Stimulated activated CD4-positive, alpha-beta T cell treated with anti-CD3 and anti-CD28 coated beads, TNF-alpha, amount 100 ng/mL, for 4 hours (primary cell): ENCODE data around the gene LINC00305.

Source experiments
- DNase-seq, 3 experiments: peaks; one replicate each; pipeline ENCODE4 v3.0.0-alpha.2; 2020; ENCODE audit warnings: low read depth in 3 of 3

Gene LINC00305

DNA sequence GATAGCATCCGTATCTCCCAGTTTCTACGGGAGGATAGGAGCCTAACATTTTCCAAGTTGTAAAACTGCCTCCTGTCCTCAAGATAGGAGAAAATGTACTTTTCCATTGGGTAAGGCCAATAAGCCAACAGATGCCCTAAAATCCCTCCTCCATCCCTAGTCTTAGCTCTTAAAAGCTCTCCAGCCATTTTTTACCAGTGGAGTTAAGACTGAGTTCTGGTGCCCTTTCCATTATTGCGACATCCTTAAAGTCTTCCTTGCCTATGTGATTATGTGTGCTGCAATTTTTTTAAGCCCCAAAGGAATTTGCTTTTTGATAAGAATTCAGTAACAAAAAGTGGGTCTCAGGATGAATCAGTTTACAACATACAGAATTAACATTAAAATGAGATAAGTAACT, 33.0 kb downstream of the LINC00305 start:
- no peak for DNase-seq

DNA sequence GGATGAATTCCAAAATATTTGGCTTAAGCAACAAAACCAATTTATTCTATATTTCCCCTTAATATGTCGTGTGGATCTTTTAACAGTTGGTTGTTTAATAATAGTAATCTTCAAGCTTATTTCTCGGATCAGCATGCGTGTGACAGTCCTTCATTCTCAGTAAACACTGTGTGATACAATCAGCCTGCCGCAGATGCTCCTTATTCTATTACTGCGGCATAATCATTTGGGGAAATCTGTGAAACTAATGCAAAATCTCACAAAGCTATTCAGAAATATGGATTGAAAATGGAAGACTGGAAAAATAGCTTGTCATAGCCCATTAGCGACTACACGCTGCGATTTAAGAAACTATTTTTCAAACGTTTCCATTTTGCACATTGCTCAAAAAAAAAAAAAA, 36.9 kb downstream of the LINC00305 start:
- no peak for DNase-seq

DNA sequence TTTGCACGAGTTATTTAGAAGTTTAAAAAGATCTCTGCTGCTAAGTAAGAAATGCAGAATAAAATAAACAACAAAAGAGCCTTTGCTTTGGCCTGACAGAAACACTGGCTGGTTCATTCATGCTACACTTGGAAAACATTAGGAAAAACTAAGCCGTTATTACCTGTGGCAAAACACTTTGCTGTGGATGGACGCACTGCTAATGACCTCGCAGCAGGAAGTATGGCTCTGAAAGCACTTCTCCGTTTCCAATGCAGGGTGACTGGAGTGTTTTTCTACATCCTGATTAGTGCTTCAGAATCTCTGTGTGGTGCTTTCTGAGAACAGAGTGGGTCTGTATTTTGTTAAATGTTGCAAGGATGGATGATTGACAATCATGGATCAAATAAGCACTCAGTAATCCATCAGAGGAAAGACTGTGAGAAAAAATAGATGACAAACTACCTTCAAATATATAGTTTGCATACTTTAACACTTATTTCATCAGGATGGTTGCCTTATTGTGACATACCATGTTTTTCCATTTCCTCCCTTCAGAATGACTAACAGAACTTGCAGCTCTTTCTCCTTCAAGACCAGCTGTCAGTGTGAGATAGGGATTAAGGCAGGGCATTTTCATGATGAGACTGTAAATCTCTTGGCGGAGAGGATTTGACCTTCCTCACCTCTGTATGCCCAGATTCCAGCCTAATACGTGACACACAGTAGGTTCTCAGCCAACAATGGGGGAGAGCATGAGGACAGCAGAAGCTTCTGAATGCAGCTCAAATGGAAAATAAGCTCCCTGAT, 38.0 kb downstream of the LINC00305 start:
- no peak for DNase-seq

DNA sequence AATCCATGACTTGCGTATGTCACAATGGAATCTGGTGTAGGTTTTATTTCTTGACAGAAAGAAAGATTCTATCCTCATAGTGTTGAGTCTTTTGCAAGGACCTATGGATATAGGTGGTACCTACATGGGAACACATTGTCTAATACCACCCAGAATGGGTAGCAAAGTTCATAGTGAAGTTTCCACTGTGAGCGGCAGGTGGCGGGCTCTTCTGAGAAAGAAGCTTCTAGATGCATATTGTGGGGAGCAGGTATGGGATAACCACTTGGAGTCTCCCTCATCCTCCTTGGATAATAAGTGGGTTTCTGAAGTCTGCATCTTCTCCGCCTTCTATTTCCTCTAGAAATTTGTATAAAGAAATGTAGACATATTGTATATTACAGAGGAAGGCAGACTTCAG, 44.9 kb downstream of the LINC00305 start:
- DNase-seq, result no peak

DNA sequence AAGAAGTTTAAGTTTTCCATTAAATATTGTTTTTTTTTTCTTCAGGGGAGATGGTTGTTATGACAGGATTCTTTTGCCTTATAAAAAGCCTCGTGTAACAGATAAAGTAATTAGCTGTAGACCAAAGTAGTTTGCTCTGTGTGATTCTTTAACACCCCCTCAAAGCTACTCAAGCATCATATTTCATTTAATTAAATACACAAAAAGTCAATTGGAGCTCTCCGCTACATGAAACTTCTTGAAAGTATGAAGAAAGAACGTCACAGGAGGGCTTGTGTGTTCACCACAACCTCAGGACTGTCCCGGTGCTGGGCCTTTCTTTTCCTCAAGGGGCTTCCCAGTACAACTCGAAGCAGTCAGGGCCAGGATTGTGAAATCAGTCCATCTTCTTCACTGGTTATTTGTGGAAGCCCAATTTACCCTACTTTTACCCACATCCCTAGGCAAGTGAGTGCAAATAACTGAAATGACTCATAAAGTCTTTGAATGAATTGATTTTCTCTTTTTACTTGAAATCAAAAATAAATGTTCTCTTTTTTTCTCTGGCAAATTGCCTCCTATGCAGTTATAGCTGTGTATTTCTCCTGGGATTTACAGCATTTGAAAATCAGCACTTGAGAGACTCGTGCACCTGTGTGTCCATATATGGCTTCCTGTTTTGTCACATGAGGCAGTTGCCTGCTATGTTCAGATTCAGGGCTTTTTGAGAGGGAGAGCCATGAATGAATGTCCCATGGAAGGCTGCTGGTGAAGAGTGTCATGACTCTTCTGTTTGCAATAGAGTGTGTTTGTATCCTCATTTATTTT, 48.6 kb downstream of the LINC00305 start:
- no peak for DNase-seq

DNA sequence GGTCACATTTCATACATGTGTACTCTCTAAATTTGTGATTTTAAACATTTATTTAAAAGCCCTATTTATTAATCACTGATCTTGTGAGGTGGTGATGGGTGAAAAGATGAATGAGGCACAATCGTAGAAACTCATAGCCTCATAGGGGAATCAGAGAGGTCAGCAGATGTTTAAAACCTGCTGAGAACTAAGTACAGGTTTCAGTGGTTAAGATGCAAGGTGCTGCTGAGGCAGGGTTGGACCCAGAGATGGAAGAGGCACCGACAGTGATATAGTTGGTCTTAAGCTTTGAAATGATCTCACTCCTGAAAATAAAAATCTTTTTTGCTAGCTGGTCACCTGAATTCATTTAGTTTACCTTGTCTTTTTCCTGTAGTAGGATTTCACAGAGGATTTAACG, 49.6 kb downstream of the LINC00305 start:
- DNase-seq, result no peak

DNA sequence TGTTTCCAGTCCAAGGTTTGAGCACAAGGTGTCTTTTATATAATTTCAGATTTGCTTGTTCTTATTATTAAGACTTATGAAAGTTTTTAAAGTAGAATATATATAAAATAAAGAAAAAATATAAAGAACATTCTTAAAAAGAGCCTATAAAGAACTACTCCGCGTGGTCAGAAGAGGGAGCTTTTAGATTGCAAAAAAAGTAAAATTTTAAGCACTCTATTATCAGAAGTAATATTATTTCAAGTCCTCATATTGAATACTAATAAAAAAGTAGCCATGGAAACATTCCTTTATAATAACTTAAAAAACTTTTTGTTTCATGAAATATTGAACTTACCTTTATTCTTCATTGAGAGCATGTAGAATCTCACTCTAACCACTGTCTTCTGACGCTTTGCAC, 51.4 kb downstream of the LINC00305 start:
- DNase-seq, result no peak

DNA sequence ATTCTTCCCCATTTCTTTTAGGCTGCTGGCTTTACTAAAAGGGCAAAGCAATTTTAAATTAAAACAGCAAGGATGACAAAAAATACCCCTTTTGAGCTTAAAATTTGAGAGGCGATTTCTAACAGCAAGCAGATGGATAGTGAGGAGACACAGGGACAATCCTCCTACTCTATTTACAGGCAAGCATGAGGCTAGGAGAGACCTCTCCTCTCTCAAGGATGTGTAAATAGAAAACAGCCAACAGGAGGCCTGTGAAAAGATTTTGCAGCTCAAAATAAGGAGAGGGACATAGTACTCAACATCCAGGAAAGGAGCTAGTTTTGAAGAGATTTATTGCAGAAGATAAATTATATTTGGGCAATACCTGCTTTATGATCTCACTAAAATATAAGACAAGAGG, 53.8 kb downstream of the LINC00305 start:
- no peak for DNase-seq

DNA sequence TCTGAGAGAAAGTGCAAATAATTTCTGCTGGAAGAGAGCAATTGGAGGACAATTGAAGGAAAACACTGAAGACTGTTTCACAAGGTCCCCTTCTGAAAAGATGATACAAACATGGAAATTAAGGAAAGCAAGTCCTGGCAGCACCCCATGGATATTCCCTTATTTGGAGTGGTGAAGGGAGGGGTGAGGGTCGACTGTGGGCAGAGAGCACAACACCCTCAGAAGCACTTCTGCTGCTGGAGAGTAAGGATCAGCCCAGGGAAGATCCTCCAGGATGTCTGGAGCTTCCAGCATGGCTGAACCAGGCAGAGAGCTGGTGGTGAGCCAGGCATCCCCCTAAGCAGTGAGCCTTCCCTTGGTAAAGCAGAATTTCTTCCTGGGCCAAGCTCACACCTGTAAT, 54.7 kb downstream of the LINC00305 start:
- no peak for DNase-seq

DNA sequence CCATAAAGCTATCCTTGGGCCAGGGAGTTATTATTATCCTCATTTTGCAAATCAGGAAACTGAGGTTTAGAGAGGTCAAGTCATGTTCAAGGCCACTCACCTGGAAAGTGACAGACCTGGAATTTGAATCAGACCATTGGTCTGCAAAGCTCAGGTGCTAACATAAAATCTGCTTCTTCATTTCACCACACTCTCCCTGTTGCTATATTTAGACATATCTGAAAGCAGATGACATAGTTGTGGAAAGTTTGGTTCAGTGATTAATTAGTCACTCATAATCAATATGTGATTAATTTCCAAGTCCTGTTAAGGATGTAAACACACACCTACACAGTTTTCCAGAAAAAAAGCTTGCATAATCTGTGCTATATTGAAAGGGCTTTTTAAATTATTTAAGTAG, 57.4 kb downstream of the LINC00305 start:
- no peak for DNase-seq

DNA sequence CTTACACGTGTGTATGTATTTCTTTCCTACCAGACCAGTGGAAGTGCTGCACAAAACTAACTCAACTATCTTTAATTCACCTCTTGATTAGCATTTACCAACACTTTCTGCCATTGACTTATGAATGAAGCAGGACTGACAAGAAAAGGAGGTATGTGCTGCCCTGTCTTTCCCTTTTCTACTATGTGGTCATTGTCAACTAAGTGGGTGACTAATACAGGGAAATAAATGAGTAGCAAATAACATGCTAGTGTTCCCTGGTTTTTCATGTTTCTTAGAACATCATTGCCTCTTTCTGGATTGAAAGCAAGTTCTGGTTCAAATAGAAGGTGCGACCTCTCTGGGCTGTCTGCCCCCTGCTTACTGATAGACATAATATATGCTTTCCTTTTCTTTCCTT, 58.0 kb downstream of the LINC00305 start:
- no peak for DNase-seq

DNA sequence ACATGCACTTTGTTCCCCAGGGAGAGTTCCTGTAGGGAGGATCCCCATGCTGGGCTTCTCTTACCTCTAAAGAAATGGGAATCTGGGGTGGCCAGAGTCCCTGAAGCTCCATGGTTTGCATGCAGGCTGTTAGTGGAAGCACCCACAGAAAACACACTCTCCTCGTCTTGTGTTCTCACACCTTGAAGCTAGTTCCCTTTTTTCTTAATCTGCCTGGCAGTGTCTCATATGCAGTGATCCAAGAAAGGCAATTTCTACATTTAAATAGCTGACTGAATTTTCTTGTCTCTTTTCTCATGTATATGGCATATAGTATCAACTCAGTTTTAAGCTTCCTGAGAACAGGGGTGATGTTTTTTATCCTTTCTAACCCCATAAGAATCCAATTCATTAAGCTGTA, 65.0 kb downstream of the LINC00305 start:
- DNase-seq, result no peak

DNA sequence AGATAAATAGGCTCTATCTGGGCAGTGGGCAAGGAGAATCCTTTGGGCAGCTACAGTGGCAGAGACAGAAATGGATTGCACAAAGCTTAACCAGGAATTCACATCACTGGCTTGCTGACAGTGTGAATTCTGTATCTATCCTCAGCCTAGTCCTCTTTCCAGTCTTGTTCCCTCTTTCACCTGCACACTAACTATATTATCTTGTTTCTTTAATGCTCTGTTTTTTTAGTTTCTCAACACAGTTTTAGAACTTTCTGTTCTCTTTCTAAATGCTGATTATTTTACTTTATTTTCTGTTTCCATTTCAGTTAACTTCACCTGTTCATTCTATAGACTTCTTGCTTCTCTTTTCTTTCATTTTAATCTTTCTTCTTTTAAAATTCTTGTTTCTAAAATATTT, 66.4 kb downstream of the LINC00305 start:
- no peak for DNase-seq

DNA sequence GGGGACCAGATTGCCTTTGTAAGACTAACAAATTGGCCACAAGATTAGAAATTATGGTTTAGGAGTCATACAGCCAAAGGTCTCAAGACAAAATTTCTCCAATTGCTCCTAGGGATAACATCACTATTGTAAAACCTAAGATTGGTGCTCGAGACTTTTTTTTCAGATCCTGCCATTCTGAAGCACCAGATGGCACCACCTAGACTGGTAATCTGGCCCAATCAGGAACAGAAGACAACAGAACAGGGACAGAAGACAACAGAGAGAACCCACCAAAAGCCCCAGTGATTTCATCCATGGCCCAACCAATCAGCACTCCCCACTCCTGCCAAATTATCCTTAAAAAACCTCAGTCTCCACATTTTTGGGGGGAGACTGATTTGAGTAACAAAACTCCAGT, 66.8 kb downstream of the LINC00305 start:
- DNase-seq, result no peak

DNA sequence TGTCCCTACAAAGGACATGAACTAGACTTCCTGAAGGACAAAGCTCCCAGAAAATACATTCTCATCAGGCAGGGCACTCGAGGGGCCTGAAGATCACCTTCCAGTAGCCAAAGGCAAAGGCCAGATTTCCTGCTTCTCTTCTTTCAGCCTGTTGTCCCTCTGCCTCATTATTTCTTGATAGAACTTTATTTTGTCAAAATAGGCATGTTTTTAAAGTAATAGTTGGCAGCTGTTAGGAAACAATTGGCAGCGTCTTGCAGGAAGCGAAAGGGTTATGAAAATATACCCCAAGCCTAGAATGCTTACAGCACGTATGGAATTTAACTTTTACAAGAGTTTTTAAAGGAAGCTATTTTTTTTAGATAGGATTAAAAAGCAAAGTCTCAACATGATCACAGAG, 74.9 kb downstream of the LINC00305 start:
- DNase-seq, result no peak

DNA sequence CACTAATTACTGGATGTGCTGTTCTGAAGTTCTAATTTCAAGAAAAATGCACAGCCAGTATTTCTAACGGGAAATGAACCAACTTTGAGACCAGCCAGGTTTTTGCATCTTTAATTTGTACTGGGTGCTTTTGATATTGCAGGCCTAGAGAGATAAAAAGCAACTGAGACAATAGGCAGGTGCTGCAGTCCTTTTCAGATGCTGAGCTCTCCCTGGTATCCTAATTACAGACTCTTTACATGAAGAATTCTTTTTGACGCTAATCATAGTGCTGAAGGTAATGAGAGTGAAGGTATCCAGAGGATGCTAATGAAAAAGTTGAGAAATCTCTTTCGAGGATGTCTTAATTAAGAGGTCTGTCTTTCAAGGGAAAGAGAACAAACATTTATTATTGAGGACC, 93.9 kb downstream of the LINC00305 start:
- DNase-seq, result no peak

DNA sequence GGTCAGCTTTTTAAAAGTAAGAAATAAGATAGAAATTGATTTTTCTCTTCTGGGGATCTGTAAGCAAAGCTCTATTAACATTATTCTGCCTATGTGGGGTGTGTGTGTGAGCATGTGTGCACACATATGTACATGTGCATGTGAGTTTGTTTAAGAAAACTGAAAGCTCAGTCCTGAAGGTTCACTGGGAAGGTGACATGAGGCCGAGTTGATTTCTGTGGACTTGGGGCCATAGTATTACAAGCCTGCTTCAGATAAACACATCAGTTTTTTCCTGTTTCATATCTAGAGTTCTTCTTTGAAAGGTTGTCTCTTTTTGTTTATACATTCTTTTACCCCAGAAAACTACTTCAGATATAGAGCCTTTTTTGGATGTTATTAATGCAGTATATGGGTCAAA, 95.6 kb downstream of the LINC00305 start:
- DNase-seq, result no peak

DNA sequence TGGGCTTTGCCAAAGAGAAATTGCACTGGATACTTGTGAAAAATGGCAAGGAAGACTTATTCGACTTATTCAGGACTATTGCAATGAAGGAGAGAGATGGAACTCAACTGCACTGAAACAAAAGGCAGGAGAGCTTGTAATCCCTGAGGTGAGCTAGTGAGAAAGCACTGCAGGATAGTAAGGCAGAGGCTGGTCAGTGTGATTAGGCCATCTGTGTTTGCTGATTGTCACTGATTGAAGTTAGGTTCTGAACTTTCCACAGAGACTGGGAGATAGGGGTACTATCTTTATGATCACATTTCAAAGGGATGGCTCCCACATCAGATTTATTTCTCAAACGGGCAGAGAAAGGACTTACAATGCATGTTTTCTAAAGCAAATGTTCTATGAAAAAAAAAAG, 96.1 kb downstream of the LINC00305 start:
- no peak for DNase-seq

DNA sequence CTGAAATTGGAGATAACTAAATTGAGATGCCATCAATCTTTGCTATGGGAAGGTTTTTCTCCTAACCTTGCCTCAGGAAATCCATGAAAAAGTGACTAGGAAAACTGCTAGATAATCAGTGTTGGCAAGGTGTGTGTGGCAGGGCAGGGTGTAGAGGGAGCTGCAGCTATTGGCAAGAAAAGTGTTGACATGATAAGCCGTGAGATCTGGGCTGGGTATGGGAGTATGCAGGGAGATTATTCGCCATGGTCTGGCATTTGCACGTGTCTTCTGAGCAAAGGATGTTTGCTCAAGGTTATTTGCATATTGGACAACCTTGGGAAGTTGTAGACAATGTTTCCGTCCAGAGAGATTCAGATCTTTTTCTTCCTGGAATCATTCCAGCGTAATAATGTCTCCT, 104.3 kb downstream of the LINC00305 start:
- DNase-seq, result no peak

DNA sequence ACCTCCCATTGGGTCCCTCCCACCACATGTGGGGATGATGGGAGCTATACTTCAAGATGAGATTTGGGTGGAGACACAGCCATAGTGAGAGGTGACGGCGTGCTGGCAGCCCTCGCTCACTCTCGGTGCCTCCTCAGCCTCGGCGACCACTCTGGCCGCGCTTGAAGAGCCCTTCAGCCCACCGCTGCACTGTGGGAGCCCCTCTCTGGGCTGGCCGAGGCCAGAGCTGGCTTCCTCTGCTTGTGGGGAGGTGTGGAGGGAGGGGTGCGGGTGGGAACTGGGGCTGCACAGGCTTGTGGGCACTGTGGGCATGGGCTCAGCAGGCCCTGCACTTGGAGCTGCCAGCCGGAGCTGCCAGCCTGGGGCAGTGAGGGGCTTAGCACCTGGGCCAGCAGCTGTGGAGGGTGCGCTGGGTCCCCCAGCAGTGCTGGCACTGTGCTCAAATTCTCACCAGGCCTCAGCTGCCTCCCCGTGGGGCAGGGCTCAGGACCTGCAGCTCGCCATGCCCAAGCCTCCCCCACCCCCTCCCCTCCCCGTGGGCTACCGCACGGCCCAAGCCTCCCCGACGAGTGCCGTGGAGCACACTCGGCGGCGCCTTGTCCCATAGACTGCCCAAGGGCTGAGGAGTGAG, 106.0 kb downstream of the LINC00305 start:
- no peak for DNase-seq

DNA sequence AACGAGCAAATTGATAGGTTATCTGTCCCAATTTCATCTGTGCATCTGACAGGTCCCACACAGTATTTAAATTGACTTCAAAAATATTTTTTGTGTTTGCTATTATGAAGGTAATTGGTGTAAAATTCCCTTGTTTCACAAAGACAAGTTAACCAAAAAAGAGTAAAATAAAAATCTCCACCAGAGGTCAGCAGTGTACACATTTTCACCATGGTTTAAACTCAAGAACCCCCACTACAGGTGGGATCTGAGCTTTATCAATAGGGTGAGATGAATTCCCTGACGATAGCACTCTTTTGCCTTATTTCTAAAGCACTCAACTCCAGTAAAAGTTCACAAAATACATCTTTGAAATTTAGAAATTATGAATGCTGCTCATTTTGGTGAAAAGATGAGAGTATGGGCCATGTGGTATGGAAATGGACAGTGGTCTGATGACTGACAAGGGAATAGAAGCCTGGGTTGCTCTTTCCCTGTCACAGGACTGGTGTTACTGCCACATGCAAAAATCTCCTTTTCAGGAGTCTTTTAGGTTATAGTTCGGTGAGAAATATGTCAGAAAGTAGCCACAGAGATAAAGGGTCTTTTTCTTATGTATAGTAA, 111.0 kb downstream of the LINC00305 start:
- no peak for DNase-seq

DNA sequence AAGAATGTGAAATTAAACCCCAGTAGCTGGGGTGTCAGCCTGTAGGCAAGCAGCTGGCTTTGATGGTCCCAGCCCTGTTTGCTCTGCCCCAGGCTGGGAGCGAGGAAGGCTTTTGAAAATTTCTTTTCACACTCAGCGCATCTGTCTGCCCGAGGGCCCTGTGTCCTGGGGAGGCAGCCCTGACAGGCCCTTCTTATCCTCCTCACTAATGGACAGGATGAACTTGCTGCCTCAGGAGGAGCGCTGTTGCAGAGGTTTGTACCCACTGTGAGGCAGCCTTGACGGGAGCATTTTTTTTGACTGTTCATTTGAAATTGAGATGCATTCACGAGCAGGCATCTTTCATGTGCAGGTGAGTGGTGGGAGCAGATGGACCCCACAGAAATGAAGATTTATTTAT, 116.6 kb downstream of the LINC00305 start:
- no peak for DNase-seq

DNA sequence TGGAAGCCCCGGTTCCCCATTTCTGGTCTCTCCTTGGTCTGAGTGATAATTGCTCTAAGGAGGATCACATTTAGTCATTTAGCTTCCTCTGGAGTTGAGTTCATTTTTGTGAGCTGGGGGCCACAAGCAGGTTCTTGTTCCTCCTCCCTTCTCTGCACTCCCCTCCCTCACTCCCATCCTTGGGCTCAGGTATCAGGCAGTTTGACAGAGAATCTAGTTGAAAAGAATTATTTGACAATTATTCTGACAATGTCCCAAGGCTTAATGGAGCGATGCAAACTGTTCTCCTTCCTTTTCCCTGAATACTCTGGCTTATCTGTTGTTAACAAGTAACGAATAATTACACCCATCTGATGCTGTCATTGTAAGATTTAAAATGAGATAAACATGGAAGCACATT, 117.5 kb downstream of the LINC00305 start:
- no peak for DNase-seq
